Activated CD8-positive, alpha-beta memory T cell treated with anti-CD3 and anti-CD28 coated beads, Interleukin-2, amount 10 ng/mL, durations not matched to agents 7 days and 5 days (primary cell): ENCODE data around the gene PHF19. TPM values are rescaled to one million over a fixed set of nuclear protein-coding genes. Genes with fewer than 3 reads are reported as not detected.
A peak's percentile ranks its signal among the peaks of the same experiment; 100 is the strongest.

Experiments
- ATAC-seq: fragments of 150-1000 bp; cut with Tn5 transposase; one replicate; pipeline ENCODE4 v1.10.0; 2021; ENCODE audit warnings: moderate library complexity
- CTCF ChIA-PET: fragments of 350-600 bp; sonication (Branson Sonifier 250); formaldehyde crosslinking; loops from one replicate; lab custom pipeline; 2021; ENCODE audit warnings: antibody characterized with exemption; lab: Charles Lee
- DNase-seq: peaks from one replicate; pipeline ENCODE4 v3.0.0-alpha.2; 2020
- H3K27ac Mint-ChIP-seq: one replicate; pipeline ENCODE4 v1.8.0; 2021; ENCODE audit warnings: mild to moderate bottlenecking, mixed read lengths
- H3K27me3 Mint-ChIP-seq: one replicate; pipeline ENCODE4 v1.8.0; 2021; ENCODE audit warnings: mixed read lengths
- H3K36me3 Mint-ChIP-seq: one replicate; pipeline ENCODE4 v1.8.0; 2021; ENCODE audit warnings: mild to moderate bottlenecking, mixed read lengths
- H3K4me1 Mint-ChIP-seq: one replicate; pipeline ENCODE4 v1.8.0; 2021; ENCODE audit warnings: mixed read lengths
- H3K4me3 Mint-ChIP-seq: one replicate; pipeline ENCODE4 v1.8.0; 2021; ENCODE audit warnings: mild to moderate bottlenecking, moderate library complexity, mixed read lengths
- H3K9me3 Mint-ChIP-seq: one replicate; pipeline ENCODE4 v1.8.0; 2022; ENCODE audit warnings: low read depth, mixed read lengths
- total RNA-seq, 2 experiments: library from RNA; stranded (reverse); gene quantifications; one replicate each; pipeline ENCODE4 v1.2.3, GENCODE V29; 2021

Gene PHF19
- total RNA-seq, 2 experiments from 2014 or later, result 246 to 254 TPM

DNA sequence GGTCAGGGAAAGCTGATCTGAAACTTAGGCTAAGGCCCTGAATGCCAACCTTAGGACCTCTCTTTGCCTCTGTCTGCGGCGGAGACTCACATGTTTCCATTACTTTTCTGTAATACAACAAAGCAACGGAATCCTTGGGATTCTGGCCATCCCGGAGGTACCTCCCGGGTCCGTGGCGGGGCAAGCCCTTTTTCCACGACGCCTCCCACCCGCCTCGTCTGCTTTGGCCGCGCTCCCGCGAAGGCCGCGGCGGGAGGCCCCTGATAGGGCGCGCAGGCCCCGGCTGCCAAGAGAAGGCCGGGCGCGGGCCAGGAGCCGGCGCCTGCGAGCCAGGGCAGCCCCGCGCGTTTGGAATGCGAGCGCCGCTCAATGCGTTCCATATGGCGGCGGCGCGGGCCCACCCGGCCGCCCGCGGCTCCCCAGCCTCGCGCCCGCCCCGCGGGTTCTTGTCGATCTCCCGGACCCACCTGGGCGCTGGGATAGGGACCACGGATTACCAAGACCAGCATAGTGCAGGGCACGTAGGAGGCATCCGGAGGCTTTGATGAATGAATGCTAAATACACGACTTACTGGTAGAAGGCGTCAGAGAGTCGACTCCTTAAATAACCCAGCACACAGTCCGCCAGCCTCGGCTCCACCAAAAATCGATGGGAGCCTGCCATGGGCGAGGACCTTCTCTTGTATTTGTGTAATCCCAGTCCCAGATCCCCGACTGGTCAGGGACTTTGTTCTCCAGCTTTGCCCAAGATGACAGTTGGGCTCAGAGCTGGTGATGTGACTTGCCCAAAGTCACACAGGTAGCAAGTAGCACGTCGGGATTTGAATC is 17.5 kb upstream of the PHF19 start:
- peaks cover 82% of the 10 kb centered on the region for H3K4me1 Mint-ChIP-seq
- no peak overlapping the region for H3K4me3 Mint-ChIP-seq
- peaks cover 6% of the 10 kb centered on the region for H3K36me3 Mint-ChIP-seq
- ATAC-seq (no peak), DNase-seq (no peak)
- H3K9me3 Mint-ChIP-seq, result no peaks in the 10 kb centered on the region
- H3K27me3 Mint-ChIP-seq, result no peaks in the 10 kb centered on the region
- peak overlapping the region; percentile 96 for H3K27ac Mint-ChIP-seq
- CTCF ChIA-PET, result interaction anchor here (0.8 to 1.3 kb wide), 3 partner anchors 29 to 178 kb away, joined by 3 to 5 read pairs (median 3); no protein-coding TSS in a partner anchor

- H3K27ac Mint-ChIP-seq, result peak overlapping the region; percentile 96
- CTCF ChIA-PET, result interaction anchor here (1.0 to 5.1 kb wide), 7 partner anchors 9 to 179 kb away, joined by 3 to 44 read pairs (median 3); partner anchors contain the start of genes PHF19 and TRAF1
Measured at GRCh38 chr9:120893611-120894307, 16.8 kb upstream of the PHF19 start.

DNA sequence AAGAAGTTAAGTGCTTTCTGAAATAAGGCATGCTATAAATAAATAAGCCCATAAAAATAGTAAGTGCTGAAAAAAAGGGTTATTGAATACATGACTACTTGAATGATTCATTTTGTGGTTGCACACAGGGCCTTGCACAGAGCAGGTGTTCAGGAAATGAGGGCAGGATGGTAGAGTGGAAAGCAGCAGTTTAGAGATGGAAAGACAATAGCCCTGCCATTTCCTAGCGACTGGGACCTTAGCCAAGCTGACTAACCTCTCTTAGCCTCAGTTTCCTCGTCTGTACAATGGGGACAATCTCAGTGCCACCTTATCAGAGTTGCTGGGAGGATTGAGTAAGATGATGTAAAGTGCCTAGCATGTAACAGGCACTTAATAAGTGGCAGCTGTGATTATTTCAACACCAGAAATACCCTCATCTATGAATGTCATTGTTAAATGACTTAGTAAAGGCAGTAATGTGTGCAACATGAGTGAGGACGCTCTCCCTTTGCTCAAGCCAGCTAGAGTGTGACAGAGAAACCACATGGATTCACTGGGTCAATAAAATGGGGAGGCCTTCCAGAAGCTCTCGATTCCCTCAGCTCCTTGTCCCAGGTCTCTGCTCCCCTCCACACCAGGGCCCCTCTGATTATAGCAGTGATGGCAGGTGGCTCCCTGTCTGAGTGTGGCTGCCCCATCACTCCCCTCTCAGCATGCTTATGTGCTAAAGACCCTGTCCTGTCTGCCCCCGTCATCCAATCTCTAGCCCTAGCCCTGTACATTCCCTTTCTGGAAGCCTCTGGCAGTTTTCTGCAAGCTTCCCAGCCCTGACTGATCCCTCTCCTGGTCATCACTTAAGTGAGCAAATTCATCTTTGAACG is 16.0 kb upstream of the PHF19 start:
- Mint-ChIP-seq H3K4me1 (peaks cover 80% of the 10 kb centered on the region), H3K27me3 (no peaks in the 10 kb centered on the region), H3K9me3 (no peaks in the 10 kb centered on the region), H3K27ac (peak overlapping the region; percentile 96), H3K36me3 (peaks cover 3% of the 10 kb centered on the region), H3K4me3 (peak overlapping the region; percentile 56)
- peak; percentile 68 for ATAC-seq
- CTCF ChIA-PET, result interaction anchor here (0.8 to 5.1 kb wide), 13 partner anchors 9 to 180 kb away, joined by 3 to 44 read pairs (median 4); partner anchors contain the start of genes PHF19 and TRAF1
- DNase-seq, result peak; percentile 87

More at GRCh38 chr9:120893611-120894307, 16.8 kb upstream of the PHF19 start:
- Mint-ChIP-seq H3K27me3 (no peaks in the 10 kb centered on the region), H3K9me3 (no peaks in the 10 kb centered on the region), H3K36me3 (peaks cover 6% of the 10 kb centered on the region), H3K4me1 (peaks cover 82% of the 10 kb centered on the region), H3K4me3 (no peak overlapping the region)
- no peak for ATAC-seq
- no peak for DNase-seq

DNA sequence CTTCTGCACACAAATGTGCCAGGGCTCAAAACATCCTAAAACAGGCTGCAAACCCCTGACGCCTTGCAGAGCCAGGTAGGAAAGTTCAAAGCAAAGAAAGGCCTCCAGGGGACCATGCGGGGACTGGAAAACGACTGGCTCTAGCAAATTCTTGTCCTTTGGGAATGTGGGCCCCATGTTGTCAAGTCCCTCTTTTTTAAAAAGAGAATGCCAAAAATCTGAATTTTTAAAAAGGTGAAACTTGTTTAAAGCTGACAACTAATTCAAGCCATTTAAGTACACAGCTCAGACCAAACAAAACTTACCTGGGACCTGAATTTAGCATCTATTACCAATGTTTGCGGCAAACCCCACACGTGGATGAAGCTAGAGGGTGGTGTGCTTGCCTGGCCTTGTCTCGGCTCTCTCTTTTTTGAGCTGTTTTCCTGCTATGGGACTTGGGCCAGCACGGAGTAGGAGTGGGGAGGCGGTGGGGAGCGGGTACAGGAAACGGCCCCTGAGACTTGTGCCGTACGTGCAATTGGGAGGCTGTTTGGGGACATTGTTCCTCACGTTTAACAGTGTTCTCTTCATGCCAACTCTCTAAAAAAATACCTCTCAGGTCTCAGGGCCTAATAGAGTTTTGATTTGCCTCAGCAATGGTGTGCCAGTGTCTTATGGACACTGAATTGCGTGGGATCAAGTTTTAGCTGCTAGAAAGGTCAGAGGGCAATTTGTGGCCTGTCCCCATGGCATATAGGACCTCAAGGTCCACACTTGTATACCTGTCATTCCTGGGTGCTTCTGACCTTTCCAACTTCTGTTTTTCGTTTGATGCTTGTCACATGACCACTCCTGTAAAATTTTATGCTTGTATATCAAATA is 15.1 kb upstream of the PHF19 start:
- CTCF ChIA-PET, result interaction anchor here (0.9 to 5.1 kb wide), 15 partner anchors 8 to 45 kb away, joined by 3 to 44 read pairs (median 4); partner anchors contain the start of genes PHF19 and TRAF1
- DNase-seq (peak; percentile 56), ATAC-seq (peak; percentile 11)
- no peaks in the 10 kb centered on the region for H3K27me3 Mint-ChIP-seq
- H3K27ac Mint-ChIP-seq, result peak overlapping the region; percentile 96
- no peaks in the 10 kb centered on the region for H3K9me3 Mint-ChIP-seq
- H3K4me3 Mint-ChIP-seq, result peak overlapping the region; percentile 56
- H3K36me3 Mint-ChIP-seq, result peaks cover 3% of the 10 kb centered on the region
- H3K4me1 Mint-ChIP-seq, result peaks cover 76% of the 10 kb centered on the region

GRCh38 chr9:120891245-120891883 is 14.4 kb upstream of the PHF19 start:
- Mint-ChIP-seq H3K27ac (peak overlapping the region; percentile 96), H3K36me3 (peaks cover 2% of the 10 kb centered on the region), H3K4me1 (peaks cover 75% of the 10 kb centered on the region), H3K4me3 (peak overlapping the region; percentile 56), H3K9me3 (no peaks in the 10 kb centered on the region), H3K27me3 (no peaks in the 10 kb centered on the region)
- ATAC-seq (peak; percentile 62), DNase-seq (peak; percentile 87)
- CTCF ChIA-PET, result interaction anchor here (0.9 to 5.1 kb wide), 15 partner anchors 8 to 90 kb away, joined by 3 to 44 read pairs (median 5); partner anchors contain the start of genes PHF19 and TRAF1

- peaks cover 2% of the 10 kb centered on the region for H3K36me3 Mint-ChIP-seq
- H3K9me3 Mint-ChIP-seq, result no peaks in the 10 kb centered on the region
- peak overlapping the region; percentile 56 for H3K4me3 Mint-ChIP-seq
- CTCF ChIA-PET, result interaction anchor here (0.6 to 5.1 kb wide), 18 partner anchors 10 to 154 kb away, joined by 3 to 44 read pairs (median 6); partner anchors contain the start of genes PHF19 and TRAF1
- no peaks in the 10 kb centered on the region for H3K27me3 Mint-ChIP-seq
- peak overlapping the region; percentile 96 for H3K27ac Mint-ChIP-seq
- no peak for DNase-seq
- ATAC-seq, result peak; percentile 10
- H3K4me1 Mint-ChIP-seq, result peaks cover 77% of the 10 kb centered on the region
Measured at GRCh38 chr9:120890320-120891244, 13.6 kb upstream of the PHF19 start.

DNA sequence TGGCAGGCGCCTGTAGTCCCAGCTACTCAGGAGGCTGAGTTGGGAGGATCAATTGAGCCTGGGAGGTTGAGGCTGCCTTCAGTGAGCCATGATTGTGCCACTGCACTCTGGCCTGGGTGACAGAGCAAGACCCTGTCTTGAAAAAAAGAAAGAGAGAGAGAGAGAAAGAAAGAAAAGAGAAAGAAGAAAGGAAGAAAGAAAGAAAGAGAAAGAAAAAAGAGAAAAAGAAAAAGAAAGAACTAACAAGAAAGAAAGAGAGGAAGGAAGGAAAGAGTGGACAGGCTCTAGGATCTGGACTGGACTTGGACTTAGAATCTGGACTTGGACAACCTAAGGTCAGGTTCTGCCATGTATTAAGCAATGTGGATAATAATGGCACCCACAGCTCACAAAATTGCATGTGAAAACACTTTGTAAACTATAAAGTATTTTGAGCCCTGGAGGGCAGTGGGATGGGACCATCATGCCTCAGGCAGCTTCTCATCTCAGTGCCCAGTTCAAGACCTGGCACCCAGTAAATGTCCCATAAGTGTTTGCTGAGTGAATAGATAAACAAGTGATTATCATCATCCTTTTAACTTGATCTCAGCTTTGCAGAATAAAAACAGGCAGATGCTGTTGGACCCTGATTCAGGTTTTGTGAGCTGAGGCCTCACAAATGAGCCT is 12.8 kb upstream of the PHF19 start:
- H3K9me3 Mint-ChIP-seq, result no peaks in the 10 kb centered on the region
- H3K27ac Mint-ChIP-seq, result peak overlapping the region; percentile 96
- DNase-seq, result no peak
- H3K27me3 Mint-ChIP-seq, result no peaks in the 10 kb centered on the region
- peaks cover 73% of the 10 kb centered on the region for H3K4me1 Mint-ChIP-seq
- H3K4me3 Mint-ChIP-seq, result peak overlapping the region; percentile 56
- peaks cover 2% of the 10 kb centered on the region for H3K36me3 Mint-ChIP-seq
- ATAC-seq, result no peak
- CTCF ChIA-PET, result interaction anchor here (0.7 to 5.1 kb wide), 11 partner anchors 9 to 93 kb away, joined by 3 to 44 read pairs (median 6); partner anchors contain the start of genes PHF19 and TRAF1

DNA sequence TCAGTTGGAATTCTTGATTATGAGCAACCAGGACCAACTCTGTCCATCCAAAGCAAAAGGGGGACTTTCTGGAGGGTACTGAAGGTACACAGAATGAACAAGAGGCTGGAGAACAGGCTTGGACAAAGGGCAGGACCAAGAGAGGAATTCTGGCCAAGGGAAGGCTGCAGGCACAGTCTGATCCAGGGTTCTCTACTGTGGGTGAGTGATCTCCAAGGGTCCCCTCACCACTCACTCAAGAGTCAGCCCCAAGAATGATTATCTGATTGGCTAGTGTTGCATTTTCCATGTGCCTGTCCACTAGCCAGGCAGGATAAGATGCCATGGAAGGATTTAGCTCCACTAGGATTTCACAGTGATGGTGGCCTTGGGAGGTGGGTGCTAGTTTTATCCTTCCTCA is 11.6 kb upstream of the PHF19 start:
- Mint-ChIP-seq H3K4me3 (no peak overlapping the region), H3K9me3 (no peaks in the 10 kb centered on the region), H3K36me3 (peaks cover 2% of the 10 kb centered on the region), H3K27ac (peak overlapping the region; percentile 50), H3K27me3 (no peaks in the 10 kb centered on the region), H3K4me1 (peaks cover 68% of the 10 kb centered on the region)
- no peak for DNase-seq
- no peak for ATAC-seq
- CTCF ChIA-PET, result interaction anchor here (3.3 to 5.1 kb wide), 2 partner anchors 11 to 16 kb away, joined by 27 to 44 read pairs; partner anchors contain the start of gene PHF19

DNA sequence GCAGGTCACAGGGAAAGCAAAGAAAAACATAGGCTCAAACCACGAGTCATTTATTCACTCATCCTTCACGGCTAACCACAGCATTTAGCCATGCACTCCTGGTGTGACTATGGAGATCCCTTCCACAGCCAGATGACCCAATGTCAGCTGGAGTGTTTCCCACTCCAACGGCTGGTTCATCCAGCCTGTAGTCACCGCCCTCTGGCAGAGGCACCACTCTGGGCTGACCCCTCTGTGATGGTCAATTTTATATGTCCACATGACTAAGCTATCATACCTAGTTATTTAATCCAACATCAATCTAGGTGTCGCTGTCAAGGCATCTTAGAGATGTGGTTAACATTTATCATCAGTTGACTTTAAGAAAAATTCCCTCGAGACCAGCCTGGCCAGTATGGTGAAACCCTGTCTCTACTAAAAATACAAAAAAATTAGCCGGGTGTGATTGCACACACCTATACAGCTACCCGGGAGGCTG is 9.5 kb upstream of the PHF19 start:
- no peak for DNase-seq
- H3K9me3 Mint-ChIP-seq, result no peaks in the 10 kb centered on the region
- no peak overlapping the region for H3K27ac Mint-ChIP-seq
- H3K27me3 Mint-ChIP-seq, result no peaks in the 10 kb centered on the region
- ATAC-seq, result no peak
- CTCF ChIA-PET, result interaction anchor here (1.1 to 2.3 kb wide), 5 partner anchors 10 to 50 kb away, joined by 3 to 13 read pairs (median 4); partner anchors contain the start of gene TRAF1
- no peak overlapping the region for H3K4me3 Mint-ChIP-seq
- peaks cover 2% of the 10 kb centered on the region for H3K36me3 Mint-ChIP-seq
- peaks cover 59% of the 10 kb centered on the region for H3K4me1 Mint-ChIP-seq

DNA sequence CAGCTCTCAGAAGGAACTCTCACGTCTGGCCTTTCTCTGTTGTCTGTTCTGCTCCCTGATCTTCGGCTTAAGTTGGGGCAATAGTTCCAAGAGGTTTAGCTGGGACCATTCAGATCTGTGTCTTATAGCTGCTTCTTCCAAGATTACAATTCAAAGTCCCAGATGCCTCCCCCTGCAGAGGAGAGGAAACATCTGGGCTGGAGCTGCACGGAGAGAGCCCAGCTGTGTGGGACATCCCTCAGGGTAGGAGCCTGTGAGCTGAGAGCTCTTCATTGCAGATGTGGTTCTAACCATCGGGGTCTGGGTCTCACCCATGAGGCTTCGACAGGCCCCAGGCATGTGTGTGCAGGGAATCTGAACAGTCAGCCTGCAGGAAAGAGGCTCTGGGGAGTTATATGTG is 9.0 kb upstream of the PHF19 start:
- DNase-seq, result no peak
- CTCF ChIA-PET, result interaction anchor here (1.1 to 2.3 kb wide), 5 partner anchors 10 to 50 kb away, joined by 3 to 13 read pairs (median 4); partner anchors contain the start of gene TRAF1
- H3K27me3 Mint-ChIP-seq, result no peaks in the 10 kb centered on the region
- ATAC-seq, result no peak
- H3K36me3 Mint-ChIP-seq, result peaks cover 3% of the 10 kb centered on the region
- H3K27ac Mint-ChIP-seq, result no peak overlapping the region
- H3K4me1 Mint-ChIP-seq, result peaks cover 56% of the 10 kb centered on the region
- no peaks in the 10 kb centered on the region for H3K9me3 Mint-ChIP-seq
- H3K4me3 Mint-ChIP-seq, result no peak overlapping the region
